ENCODE measurements around the gene ABCA13.

Gene ABCA13

GRCh38 chr7:48350515-48350914 is 179.3 kb downstream of the ABCA13 start:
- H3K4me1 ChIP-seq (ENCODE audit: control insufficient read depth, insufficient read depth, low read length), result no peaks in the 10 kb centered on the region
- no peaks in the 10 kb centered on the region for H3K36me3 ChIP-seq (ENCODE audit: insufficient read depth, low read length)
- no peak overlapping the region for H3K4me3 ChIP-seq (ENCODE audit: low read length)
- H3K4me2 ChIP-seq (ENCODE audit: low read length), result no peak overlapping the region
- no peaks in the 10 kb centered on the region for H3K27me3 ChIP-seq (ENCODE audit: control insufficient read depth, insufficient read depth, low read length)
- H3K9me3 ChIP-seq (replicated peaks; ENCODE audit: low read length), result peaks cover 7% of the 10 kb centered on the region
- no peak overlapping the region for H3K9ac ChIP-seq (ENCODE audit: low read depth, low read length)

- peaks cover 8% of the 10 kb centered on the region for H3K9me3 ChIP-seq (replicated peaks; ENCODE audit: low read length)
- H3K4me1 ChIP-seq (ENCODE audit: control insufficient read depth, insufficient read depth, low read length), result no peaks in the 10 kb centered on the region
- H3K4me3 ChIP-seq (ENCODE audit: low read length), result no peak overlapping the region
- H3K9ac ChIP-seq (ENCODE audit: low read depth, low read length), result no peak overlapping the region
- H3K36me3 ChIP-seq (ENCODE audit: insufficient read depth, low read length), result no peaks in the 10 kb centered on the region
- no peak overlapping the region for H3K4me2 ChIP-seq (ENCODE audit: low read length)
- no peaks in the 10 kb centered on the region for H3K27me3 ChIP-seq (ENCODE audit: control insufficient read depth, insufficient read depth, low read length)
Measured at GRCh38 chr7:48351900-48352299, 180.6 kb downstream of the ABCA13 start.

- peaks cover 8% of the 10 kb centered on the region for H3K9me3 ChIP-seq (replicated peaks; ENCODE audit: low read length)
Measured at GRCh38 chr7:48355346-48355745, 184.1 kb downstream of the ABCA13 start.

GRCh38 chr7:48360574-48360973 is 189.3 kb downstream of the ABCA13 start:
- H3K9me3 ChIP-seq (replicated peaks; ENCODE audit: low read length), result peaks cover under 1% of the 10 kb centered on the region
- H3K36me3 ChIP-seq (ENCODE audit: insufficient read depth, low read length), result no peaks in the 10 kb centered on the region
- H3K27me3 ChIP-seq (ENCODE audit: control insufficient read depth, insufficient read depth, low read length), result no peaks in the 10 kb centered on the region
- no peak overlapping the region for H3K9ac ChIP-seq (ENCODE audit: low read depth, low read length)
- H3K4me1 ChIP-seq (ENCODE audit: control insufficient read depth, insufficient read depth, low read length), result no peaks in the 10 kb centered on the region
- H3K4me2 ChIP-seq (ENCODE audit: low read length), result no peak overlapping the region
- H3K4me3 ChIP-seq (ENCODE audit: low read length), result no peak overlapping the region

More at GRCh38 chr7:48355346-48355745, 184.1 kb downstream of the ABCA13 start:
- H3K27me3 ChIP-seq (ENCODE audit: control insufficient read depth, insufficient read depth, low read length), result no peaks in the 10 kb centered on the region
- no peaks in the 10 kb centered on the region for H3K36me3 ChIP-seq (ENCODE audit: insufficient read depth, low read length)
- no peak overlapping the region for H3K9ac ChIP-seq (ENCODE audit: low read depth, low read length)
- no peaks in the 10 kb centered on the region for H3K4me1 ChIP-seq (ENCODE audit: control insufficient read depth, insufficient read depth, low read length)
- H3K4me2 ChIP-seq (ENCODE audit: low read length), result no peak overlapping the region
- H3K4me3 ChIP-seq (ENCODE audit: low read length), result no peak overlapping the region

DNA sequence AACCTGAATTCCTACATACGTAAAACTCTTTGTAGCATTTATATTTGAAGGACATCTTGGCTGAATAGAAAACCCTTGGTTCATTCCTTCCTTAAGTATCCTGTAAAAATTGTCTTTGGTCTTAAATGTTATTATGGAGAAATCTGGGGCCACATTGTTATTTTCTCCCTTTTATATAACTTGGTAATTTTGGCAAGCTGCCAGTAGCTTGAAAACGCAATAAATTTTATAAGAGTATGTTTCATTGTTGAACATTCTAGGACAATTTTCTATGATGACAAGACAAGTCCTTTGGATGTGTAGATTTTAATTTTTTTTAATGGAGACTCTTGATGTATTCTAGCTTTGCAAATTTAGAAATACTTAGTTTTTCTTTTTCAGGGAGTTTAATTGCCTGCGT is 191.9 kb downstream of the ABCA13 start:
- Histone ChIP-seq H3K9me3 (replicated peaks; ENCODE audit: low read length) (no peaks in the 10 kb centered on the region), H3K27me3 (ENCODE audit: control insufficient read depth, insufficient read depth, low read length) (no peaks in the 10 kb centered on the region), H3K36me3 (ENCODE audit: insufficient read depth, low read length) (no peaks in the 10 kb centered on the region), H3K4me2 (ENCODE audit: low read length) (no peak overlapping the region), H3K9ac (ENCODE audit: low read depth, low read length) (no peak overlapping the region), H3K4me3 (ENCODE audit: low read length) (no peak overlapping the region), H3K4me1 (ENCODE audit: control insufficient read depth, insufficient read depth, low read length) (no peaks in the 10 kb centered on the region)

- H3K4me2 ChIP-seq (ENCODE audit: low read length), result no peak overlapping the region
- H3K27me3 ChIP-seq (ENCODE audit: control insufficient read depth, insufficient read depth, low read length), result no peaks in the 10 kb centered on the region
- H3K9ac ChIP-seq (ENCODE audit: low read depth, low read length), result no peak overlapping the region
- no peaks in the 10 kb centered on the region for H3K9me3 ChIP-seq (replicated peaks; ENCODE audit: low read length)
- H3K4me1 ChIP-seq (ENCODE audit: control insufficient read depth, insufficient read depth, low read length), result no peaks in the 10 kb centered on the region
- no peaks in the 10 kb centered on the region for H3K36me3 ChIP-seq (ENCODE audit: insufficient read depth, low read length)
- no peak overlapping the region for H3K4me3 ChIP-seq (ENCODE audit: low read length)
Measured at GRCh38 chr7:48365010-48365409, 193.8 kb downstream of the ABCA13 start.

DNA sequence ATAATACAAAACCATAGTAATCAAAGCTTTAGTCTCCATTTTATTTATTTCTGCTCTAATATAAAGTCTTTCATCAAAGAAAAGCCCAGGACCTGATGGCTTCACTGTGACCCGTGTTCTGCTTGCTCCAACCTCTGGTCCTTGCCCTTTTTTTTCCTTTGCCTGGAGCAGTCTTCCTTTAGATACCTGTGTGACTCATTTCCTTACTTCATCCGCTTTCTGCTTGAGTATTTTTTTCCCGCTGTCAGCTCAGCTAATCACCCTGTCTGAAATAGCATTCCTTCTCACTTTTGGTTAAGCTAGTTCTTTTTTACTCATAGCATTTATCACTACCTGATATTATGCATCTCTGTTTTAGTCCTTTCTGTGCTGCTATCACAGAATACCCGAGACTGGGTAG is 194.8 kb downstream of the ABCA13 start:
- H3K27me3 ChIP-seq (ENCODE audit: control insufficient read depth, insufficient read depth, low read length), result no peaks in the 10 kb centered on the region
- H3K9ac ChIP-seq (ENCODE audit: low read depth, low read length), result no peak overlapping the region
- no peak overlapping the region for H3K4me2 ChIP-seq (ENCODE audit: low read length)
- H3K4me3 ChIP-seq (ENCODE audit: low read length), result no peak overlapping the region
- no peaks in the 10 kb centered on the region for H3K9me3 ChIP-seq (replicated peaks; ENCODE audit: low read length)
- no peaks in the 10 kb centered on the region for H3K4me1 ChIP-seq (ENCODE audit: control insufficient read depth, insufficient read depth, low read length)
- no peaks in the 10 kb centered on the region for H3K36me3 ChIP-seq (ENCODE audit: insufficient read depth, low read length)

GRCh38 chr7:48376263-48376662 is 205.0 kb downstream of the ABCA13 start:
- Histone ChIP-seq H3K4me2 (ENCODE audit: low read length) (no peak overlapping the region), H3K9ac (ENCODE audit: low read depth, low read length) (no peak overlapping the region), H3K36me3 (ENCODE audit: insufficient read depth, low read length) (no peaks in the 10 kb centered on the region), H3K9me3 (replicated peaks; ENCODE audit: low read length) (no peaks in the 10 kb centered on the region), H3K27me3 (ENCODE audit: control insufficient read depth, insufficient read depth, low read length) (no peaks in the 10 kb centered on the region), H3K4me3 (ENCODE audit: low read length) (no peak overlapping the region), H3K4me1 (ENCODE audit: control insufficient read depth, insufficient read depth, low read length) (no peaks in the 10 kb centered on the region)

DNA sequence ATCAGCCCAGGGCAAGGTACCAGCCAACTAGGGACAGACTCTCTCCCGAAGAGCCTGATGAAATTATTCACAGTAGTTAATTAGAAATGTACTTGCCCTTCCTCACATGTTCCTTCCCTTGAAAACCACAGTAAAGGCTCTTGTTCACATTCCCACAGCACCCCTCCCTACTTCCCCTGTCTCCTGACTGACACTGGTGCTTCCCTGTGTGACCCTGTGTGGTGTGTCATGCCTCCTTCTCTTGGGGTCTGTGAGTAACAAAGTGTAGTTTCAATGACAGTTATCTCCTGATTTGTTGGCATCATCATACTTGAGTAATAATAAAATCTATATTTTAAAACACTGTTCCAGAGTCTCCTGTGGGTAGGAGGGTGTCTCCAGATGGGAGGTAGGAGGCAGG is 209.7 kb downstream of the ABCA13 start:
- Histone ChIP-seq H3K4me2 (ENCODE audit: low read length) (no peak overlapping the region), H3K4me1 (ENCODE audit: control insufficient read depth, insufficient read depth, low read length) (no peaks in the 10 kb centered on the region), H3K9me3 (replicated peaks; ENCODE audit: low read length) (no peaks in the 10 kb centered on the region), H3K9ac (ENCODE audit: low read depth, low read length) (no peak overlapping the region), H3K27me3 (ENCODE audit: control insufficient read depth, insufficient read depth, low read length) (no peaks in the 10 kb centered on the region), H3K36me3 (ENCODE audit: insufficient read depth, low read length) (no peaks in the 10 kb centered on the region), H3K4me3 (ENCODE audit: low read length) (no peak overlapping the region)

DNA sequence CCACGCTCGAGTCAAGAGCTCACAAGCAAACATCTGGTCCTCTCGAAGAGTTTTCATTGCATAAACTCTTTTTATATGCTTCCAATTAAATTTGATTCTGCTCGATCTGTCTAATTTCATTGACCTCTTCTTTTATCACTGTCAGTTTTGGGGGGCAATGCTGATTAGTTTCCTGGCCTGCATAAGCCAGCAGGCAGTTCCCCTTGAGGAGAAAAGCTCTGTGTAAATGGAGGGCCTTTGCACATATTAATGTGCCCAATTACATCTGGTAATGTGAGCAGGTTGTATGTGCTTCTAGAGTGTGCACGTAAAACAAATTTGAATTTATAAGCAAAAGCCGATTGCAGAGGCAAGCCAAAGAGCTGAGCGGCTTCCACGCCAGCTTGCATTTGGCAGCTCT is 210.3 kb downstream of the ABCA13 start:
- Histone ChIP-seq H3K27me3 (ENCODE audit: control insufficient read depth, insufficient read depth, low read length) (no peaks in the 10 kb centered on the region), H3K4me2 (ENCODE audit: low read length) (no peak overlapping the region), H3K4me1 (ENCODE audit: control insufficient read depth, insufficient read depth, low read length) (no peaks in the 10 kb centered on the region), H3K9me3 (replicated peaks; ENCODE audit: low read length) (no peaks in the 10 kb centered on the region), H3K9ac (ENCODE audit: low read depth, low read length) (no peak overlapping the region), H3K4me3 (ENCODE audit: low read length) (no peak overlapping the region), H3K36me3 (ENCODE audit: insufficient read depth, low read length) (no peaks in the 10 kb centered on the region)

DNA sequence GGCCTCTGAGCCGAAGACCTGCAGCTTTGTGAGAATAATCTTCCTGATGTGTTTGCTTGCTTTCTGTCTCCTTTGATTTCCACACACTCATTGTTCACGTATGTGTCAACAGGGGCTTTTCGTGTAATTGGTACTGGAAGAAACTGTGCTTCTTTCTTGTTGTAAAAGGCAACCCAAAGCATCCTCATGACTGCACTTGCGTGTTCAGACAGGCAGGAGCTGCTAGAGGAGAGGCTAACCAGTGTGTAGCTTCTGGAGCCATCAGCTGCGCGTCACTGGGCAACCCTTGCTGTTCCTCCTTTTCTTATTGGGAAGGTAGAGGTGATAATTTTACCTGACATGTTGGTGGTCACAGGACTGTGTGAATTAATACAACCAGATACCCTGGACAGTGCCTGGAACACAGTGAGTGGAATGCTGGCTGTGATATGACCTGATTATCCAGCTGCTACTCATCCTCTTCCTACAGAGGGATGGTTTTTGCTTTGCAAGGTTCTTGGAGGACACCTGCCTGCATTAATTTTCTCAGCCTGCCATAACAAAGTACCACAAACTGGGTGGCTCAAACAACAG is 213.0 kb downstream of the ABCA13 start:
- H3K4me2 ChIP-seq (ENCODE audit: low read length), result no peak overlapping the region

GRCh38 chr7:48387932-48388331 is 216.7 kb downstream of the ABCA13 start:
- Histone ChIP-seq H3K9ac (ENCODE audit: low read depth, low read length) (no peak overlapping the region), H3K27me3 (ENCODE audit: control insufficient read depth, insufficient read depth, low read length) (no peaks in the 10 kb centered on the region), H3K4me2 (ENCODE audit: low read length) (no peak overlapping the region), H3K36me3 (ENCODE audit: insufficient read depth, low read length) (no peaks in the 10 kb centered on the region), H3K4me3 (ENCODE audit: low read length) (no peak overlapping the region), H3K4me1 (ENCODE audit: control insufficient read depth, insufficient read depth, low read length) (no peaks in the 10 kb centered on the region), H3K9me3 (replicated peaks; ENCODE audit: low read length) (no peaks in the 10 kb centered on the region)

More for the DNA sequence above, 213.0 kb downstream of the ABCA13 start:
- Histone ChIP-seq H3K27me3 (ENCODE audit: control insufficient read depth, insufficient read depth, low read length) (no peaks in the 10 kb centered on the region), H3K4me1 (ENCODE audit: control insufficient read depth, insufficient read depth, low read length) (no peaks in the 10 kb centered on the region), H3K9ac (ENCODE audit: low read depth, low read length) (no peak overlapping the region), H3K4me3 (ENCODE audit: low read length) (no peak overlapping the region), H3K36me3 (ENCODE audit: insufficient read depth, low read length) (no peaks in the 10 kb centered on the region), H3K9me3 (replicated peaks; ENCODE audit: low read length) (no peaks in the 10 kb centered on the region)
